HG02884 (cell line): ENCODE measurements around the gene PLEKHA7.

Experiments
- ATAC-seq: cut with Tn5 transposase; IDR thresholded peaks from one replicate; pipeline ENCODE4 v1.9.1; 2021; ENCODE audit warnings: mild to moderate bottlenecking, moderate library complexity; ENCODE audit not compliant: unreplicated experiment

Gene PLEKHA7

DNA sequence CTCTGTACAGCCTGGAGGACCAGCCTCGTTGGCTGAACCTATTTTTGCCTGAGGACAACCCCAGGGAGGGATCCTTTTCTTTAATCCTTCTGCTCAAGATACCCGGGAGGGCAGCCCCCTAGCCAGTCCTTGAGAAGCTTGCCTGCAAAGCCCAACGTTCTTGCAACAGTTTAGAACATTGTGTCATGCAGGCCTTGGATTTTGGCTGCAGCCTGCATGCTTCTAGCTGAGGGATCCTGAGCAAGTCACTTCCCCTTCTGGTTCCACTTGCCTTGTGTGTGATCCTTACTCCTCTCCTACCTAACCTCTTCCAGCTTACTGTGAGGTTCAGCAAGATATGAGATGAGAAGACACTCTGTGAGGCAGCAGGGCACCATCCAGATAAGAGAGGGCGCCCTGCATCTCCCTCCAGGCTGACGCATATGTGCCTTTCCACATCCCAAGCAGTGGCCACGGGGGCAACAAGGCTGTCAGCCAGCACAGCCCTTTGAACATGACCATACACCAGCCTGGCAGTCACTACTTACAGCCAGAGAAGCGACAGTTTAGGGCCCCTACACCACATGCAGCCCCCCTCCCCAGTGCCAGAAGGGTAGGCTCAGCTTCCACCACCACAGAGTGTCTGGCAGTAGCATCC is 199.7 kb downstream of the PLEKHA7 start:
- ATAC-seq: no peak

DNA sequence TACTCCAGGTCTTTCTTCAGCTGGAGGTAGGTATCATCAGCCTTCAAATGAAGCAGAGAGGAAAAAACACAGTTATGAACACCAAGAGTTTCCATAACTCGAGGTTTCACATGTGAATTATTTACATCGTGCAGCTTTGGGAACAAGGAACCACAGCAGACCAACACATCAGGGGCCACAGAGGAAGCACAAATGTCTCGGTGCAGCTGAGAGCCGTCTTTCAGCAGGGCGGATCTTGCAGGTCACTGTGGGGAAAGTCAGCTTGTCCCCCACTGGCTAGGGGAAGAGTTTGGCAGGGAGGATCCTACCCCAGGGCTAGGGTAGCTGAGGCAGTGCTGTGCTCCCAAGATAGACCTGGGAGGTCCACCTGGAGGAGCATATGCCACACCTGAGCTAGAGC is 201.1 kb downstream of the PLEKHA7 start:
- ATAC-seq: no peak

DNA sequence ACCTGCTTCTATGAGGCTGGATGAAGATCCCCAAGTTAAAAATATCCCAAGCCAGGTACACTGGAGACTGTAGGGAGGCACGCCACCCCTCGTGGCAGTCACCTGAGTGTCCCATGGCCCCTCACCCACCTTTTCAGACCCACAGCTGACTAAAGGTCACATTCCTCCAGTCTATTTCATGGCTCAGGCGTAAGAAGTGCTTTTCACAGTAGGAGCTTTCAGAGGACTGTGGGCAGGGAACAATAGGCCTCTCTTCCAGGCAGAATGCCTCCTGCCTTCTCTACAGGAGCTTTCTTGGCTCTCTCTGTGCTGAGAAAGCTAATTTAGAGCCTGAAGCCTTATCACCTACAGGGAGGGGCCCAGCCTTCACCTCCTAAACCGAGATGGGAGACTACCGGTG is 201.9 kb downstream of the PLEKHA7 start:
- ATAC-seq: no peak

- no peak for ATAC-seq
These were observed 202.8 kb downstream of the PLEKHA7 start for GRCh38 chr11:16811136-16812020.

DNA sequence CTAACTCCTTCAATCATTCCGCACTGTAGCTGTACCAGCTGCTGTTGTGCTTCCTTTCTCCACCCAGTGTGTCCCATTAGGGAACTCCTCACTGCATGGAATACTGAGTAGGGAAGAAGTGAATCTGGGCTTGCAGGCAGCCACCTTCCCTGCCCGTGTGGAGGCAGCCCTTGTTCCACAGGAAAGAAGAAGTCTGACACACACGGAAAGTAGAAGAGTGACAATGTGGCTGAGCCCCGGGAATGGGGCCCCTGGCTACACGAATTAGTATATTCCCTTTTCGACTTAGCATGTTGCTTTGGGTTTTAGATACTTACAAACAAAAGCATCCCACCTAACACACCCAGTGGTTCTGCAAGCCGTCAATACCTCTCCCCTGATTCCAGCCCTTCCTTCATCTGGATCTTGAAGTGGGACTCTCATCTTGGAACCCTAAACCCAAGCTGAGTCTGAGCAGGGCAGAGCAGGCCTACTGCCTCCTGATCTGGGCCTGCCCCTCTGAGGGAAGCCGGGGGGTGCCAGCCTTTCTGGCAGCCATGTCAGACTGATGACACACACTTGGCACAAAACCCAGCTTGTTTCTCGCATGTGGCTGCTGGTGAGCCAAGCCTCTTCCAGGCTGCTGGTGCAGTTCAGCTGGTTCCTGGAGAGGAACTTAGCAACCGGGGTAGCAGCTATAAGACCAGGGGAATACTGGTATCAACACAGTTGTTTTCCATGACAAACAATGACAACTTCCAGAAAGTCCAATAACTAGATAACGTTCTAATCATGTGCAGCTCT is 204.1 kb downstream of the PLEKHA7 start:
- no peak for ATAC-seq

DNA sequence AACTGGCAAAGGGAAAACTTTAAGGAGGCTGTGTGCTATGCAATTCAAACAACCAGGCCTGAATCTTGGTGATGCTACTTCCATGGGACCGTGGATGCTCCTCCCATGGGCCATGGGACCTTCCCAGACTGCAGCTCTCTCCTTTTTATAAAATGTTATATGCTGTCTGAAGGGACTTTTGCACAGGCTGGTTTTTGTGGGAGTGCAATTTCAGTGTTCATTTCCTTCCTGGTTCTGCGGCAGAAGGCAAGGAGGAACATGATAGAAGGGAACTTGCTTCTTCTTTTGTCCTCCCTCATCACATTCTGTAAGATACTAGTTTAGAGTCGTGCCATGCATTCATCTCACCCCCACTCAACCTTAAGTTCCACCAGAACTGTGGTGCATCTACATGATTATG is 206.9 kb downstream of the PLEKHA7 start:
- no peak for ATAC-seq

DNA sequence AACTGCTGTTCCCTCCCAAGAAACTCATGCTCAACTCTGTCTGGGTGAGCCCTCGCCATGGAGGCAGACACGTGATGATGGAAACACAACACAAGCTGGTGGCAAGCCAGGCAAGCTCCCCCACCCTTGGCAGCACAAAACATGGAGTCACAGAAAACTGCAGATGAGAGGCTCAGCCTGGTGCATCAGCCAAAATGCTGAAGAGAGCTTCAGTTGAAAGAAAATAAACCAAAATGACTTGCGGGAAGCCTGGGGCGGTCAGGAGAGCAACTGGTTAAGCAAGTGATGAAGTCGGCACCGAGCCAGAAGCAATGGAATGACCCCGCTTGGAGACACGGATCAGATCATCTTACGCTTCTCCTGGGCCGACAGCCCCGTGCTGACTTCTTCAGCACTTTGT is 207.4 kb downstream of the PLEKHA7 start:
- ATAC-seq: no peak

DNA sequence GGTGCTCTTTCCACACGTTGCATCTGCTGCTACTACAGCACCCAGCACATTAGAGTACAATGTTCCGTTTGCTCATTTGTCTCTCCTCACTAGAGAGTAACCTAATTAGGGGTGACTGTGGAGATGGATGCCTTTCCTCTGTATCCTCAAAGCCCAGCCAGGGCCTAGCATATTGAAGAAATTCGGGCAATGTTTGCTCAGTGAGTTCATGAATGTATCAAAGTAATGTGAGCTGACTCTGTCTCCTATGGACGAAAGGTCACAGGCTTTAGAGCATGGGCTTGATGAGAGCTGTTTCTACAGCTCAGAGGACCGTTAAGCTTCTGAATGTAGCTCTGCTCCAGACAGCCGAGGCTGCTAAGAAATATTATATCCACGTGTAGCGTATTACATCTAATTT is 208.3 kb downstream of the PLEKHA7 start:
- ATAC-seq: no peak

- no peak for ATAC-seq
These were observed 209.9 kb downstream of the PLEKHA7 start for GRCh38 chr11:16804104-16804947.

GRCh38 chr11:16801288-16801980 is 212.8 kb downstream of the PLEKHA7 start:
- ATAC-seq: no peak

DNA sequence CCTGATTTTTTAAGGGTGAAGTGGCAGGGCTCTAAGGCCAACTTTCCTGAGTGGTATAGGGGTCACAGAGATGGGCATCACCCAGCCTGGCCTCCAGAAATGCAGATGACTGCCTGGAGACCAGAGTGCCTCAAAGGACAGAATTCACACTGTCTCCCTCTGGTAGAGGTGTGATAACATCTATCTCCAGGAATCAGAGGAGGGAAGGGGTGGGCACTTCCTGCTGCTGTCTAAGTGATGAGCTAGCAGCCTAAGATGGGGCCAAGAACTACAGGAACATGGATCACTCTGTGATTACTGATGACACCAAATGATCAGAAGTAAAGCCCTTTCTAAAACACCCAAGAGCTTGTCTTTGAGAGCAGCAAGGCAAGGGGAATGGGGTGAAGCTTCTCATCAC is 213.8 kb downstream of the PLEKHA7 start:
- no peak for ATAC-seq

- no peak for ATAC-seq
These were observed 214.3 kb downstream of the PLEKHA7 start for GRCh38 chr11:16799890-16800289.

DNA sequence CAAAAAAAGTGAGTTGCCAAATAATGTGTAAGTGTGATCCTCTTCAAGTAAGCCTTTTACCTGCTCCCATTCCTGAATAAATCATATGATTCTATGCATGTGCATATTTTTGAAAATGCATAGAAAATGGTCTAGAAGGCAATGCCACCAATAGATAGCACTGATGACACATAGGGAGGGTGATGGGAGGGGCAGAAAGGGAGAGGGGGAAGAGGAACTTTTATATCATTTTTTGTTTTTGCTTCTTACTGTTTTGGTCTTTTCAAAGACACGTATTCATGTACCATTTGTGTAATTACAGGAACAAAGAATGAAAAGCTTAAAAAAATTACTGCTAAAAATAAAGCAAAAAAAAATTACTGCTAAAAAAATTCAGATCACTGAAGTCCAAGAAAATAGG is 215.0 kb downstream of the PLEKHA7 start:
- no peak for ATAC-seq

DNA sequence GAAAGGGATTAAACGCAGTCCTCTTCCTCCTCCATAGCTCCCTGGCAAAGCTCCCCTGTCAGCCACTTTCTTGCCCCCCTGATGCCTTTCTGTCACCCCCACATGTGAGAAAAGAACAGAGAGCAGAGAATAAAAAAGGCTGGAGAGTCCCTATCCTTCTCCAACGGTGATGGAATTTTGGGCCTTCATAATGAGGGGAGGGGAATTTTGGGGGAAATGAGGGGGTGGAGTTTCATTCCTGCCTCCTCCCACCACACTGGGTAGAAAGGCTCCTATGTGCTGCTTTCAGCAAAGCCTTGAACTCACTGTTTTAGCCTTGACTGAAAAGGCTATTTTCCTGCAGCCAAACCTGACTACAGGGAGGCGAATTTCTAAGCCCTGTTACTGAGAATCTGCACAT is 216.4 kb downstream of the PLEKHA7 start:
- no peak for ATAC-seq

GRCh38 chr11:16796311-16796710 is 217.9 kb downstream of the PLEKHA7 start:
- ATAC-seq: no peak

- no peak for ATAC-seq
These were observed 219.1 kb downstream of the PLEKHA7 start for GRCh38 chr11:16795146-16795545.

DNA sequence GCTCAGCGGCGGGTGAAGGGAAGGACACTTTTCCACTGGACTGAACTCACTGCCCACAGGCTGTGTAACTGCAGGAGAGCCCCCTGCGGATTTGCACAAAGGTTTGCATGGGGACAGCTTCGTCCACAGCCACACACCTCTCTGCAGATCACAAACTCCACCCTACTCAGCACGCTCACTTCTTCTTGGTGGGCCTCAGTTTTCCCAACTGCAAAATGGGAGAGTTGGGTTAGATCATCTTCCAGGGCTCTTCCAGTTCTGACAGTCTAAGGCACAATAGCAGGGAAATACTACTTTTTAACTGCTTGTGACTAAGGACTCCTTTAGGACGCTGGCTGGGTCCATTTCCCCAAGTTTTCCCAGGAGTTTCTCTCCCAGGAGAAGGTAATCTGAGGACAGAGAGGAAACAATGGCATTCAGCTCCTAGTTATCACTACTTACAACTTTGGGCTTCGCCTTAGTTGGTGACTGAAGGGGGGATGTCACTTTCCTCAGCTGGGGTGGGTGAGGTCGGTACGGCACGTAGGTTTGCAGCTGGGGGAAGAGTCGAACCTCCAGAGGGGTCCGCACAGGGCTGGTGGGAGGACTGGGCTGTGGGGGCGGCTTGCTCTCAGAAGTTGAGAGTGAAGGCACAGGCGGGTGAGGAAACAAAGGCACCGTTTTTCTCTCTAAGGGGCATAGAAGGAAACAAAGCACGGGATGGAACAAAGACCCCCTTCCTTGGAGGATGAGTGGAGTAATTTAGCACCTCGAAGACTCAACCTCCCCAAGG is 220.0 kb downstream of the PLEKHA7 start:
- no peak for ATAC-seq

DNA sequence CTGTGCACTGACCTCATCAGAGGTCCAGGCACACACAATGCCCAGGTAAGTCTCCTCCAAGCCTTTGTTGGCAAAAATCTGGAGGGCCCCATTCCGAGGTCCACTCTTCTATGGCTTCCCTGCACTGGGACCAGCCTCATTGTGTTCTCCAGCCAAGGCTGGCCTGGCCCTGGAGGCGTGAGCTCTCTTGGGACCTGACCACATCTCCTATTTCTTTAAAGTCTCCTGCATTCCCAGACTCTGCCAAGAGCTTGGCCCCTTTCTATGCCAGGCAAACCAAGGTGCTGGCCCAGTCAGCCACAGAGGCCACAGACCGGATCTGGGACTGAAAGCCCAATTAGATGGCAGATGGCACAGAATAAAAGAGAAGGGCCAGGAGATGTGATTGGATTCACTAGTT is 220.7 kb downstream of the PLEKHA7 start:
- no peak for ATAC-seq

- ATAC-seq: no peak
These were observed 221.2 kb downstream of the PLEKHA7 start for GRCh38 chr11:16793009-16793408.
